Measurements from ENCODE around the gene CHGA. TPM values are rescaled to one million over a fixed set of nuclear protein-coding genes. Genes with fewer than 3 reads are reported as not detected.

Gene CHGA
- total RNA-seq, 1 donor = not detected

- H3K79me2 ChIP-seq (ENCODE audit: insufficient read depth, low read length) = no peaks in the 10 kb centered on the region
- H4K20me1 ChIP-seq (ENCODE audit: insufficient read depth, low read length) = no peaks in the 10 kb centered on the region
- DNase-seq (ENCODE audit: insufficient read length, low spot score, missing footprints) = no peak
- TF ChIP-seq CTCF (IDR thresholded peaks at IDR 0.05; ENCODE audit: extremely low read depth, low read depth, low read length) = no peak
- H2AFZ ChIP-seq (ENCODE audit: low read length) = no peak overlapping the region
- H3K4me1 ChIP-seq (ENCODE audit: insufficient read depth, low read length) = no peaks in the 10 kb centered on the region
- H3K27me3 ChIP-seq (ENCODE audit: insufficient read depth, low read length) = no peaks in the 10 kb centered on the region
- H3K36me3 ChIP-seq (ENCODE audit: insufficient read depth, low read length) = no peaks in the 10 kb centered on the region
- H3K9me3 ChIP-seq (ENCODE audit: low read depth, low read length) = no peaks in the 10 kb centered on the region
- no peak overlapping the region for H3K27ac ChIP-seq (ENCODE audit: low read depth, low read length)
- H3K4me2 ChIP-seq (ENCODE audit: insufficient read depth, low read length) = no peak overlapping the region
- H3K4me3 ChIP-seq (ENCODE audit: insufficient read depth, low read length) = no peak overlapping the region
Measured at GRCh38 chr14:92944976-92945375, 22.0 kb downstream of the CHGA start.

GRCh38 chr14:92945544-92945943 is 22.6 kb downstream of the CHGA start:
- Histone ChIP-seq H3K4me1 (ENCODE audit: insufficient read depth, low read length) (no peaks in the 10 kb centered on the region), H3K9me3 (ENCODE audit: low read depth, low read length) (no peaks in the 10 kb centered on the region), H3K36me3 (ENCODE audit: insufficient read depth, low read length) (no peaks in the 10 kb centered on the region), H3K27me3 (ENCODE audit: insufficient read depth, low read length) (no peaks in the 10 kb centered on the region), H3K27ac (ENCODE audit: low read depth, low read length) (no peak overlapping the region), H3K79me2 (ENCODE audit: insufficient read depth, low read length) (no peaks in the 10 kb centered on the region), H3K4me2 (ENCODE audit: insufficient read depth, low read length) (no peak overlapping the region), H3K4me3 (ENCODE audit: insufficient read depth, low read length) (no peak overlapping the region), H4K20me1 (ENCODE audit: insufficient read depth, low read length) (no peaks in the 10 kb centered on the region), H2AFZ (ENCODE audit: low read length) (no peak overlapping the region)
- TF ChIP-seq CTCF (IDR thresholded peaks at IDR 0.05; ENCODE audit: extremely low read depth, low read depth, low read length) = no peak
- DNase-seq (ENCODE audit: insufficient read length, low spot score, missing footprints) = no peak

GRCh38 chr14:92945959-92946846 is 23.3 kb downstream of the CHGA start:
- H3K4me3 ChIP-seq (ENCODE audit: insufficient read depth, low read length) = no peak overlapping the region
- no peaks in the 10 kb centered on the region for H3K79me2 ChIP-seq (ENCODE audit: insufficient read depth, low read length)
- no peak overlapping the region for H2AFZ ChIP-seq (ENCODE audit: low read length)
- H3K36me3 ChIP-seq (ENCODE audit: insufficient read depth, low read length) = no peaks in the 10 kb centered on the region
- no peak for TF ChIP-seq CTCF (IDR thresholded peaks at IDR 0.05; ENCODE audit: extremely low read depth, low read depth, low read length)
- H3K27ac ChIP-seq (ENCODE audit: low read depth, low read length) = no peak overlapping the region
- H3K4me1 ChIP-seq (ENCODE audit: insufficient read depth, low read length) = no peaks in the 10 kb centered on the region
- peak; percentile 98 for DNase-seq (ENCODE audit: insufficient read length, low spot score, missing footprints)
- H3K4me2 ChIP-seq (ENCODE audit: insufficient read depth, low read length) = no peak overlapping the region
- peaks cover under 1% of the 10 kb centered on the region for H4K20me1 ChIP-seq (ENCODE audit: insufficient read depth, low read length)
- no peaks in the 10 kb centered on the region for H3K9me3 ChIP-seq (ENCODE audit: low read depth, low read length)
- no peaks in the 10 kb centered on the region for H3K27me3 ChIP-seq (ENCODE audit: insufficient read depth, low read length)

- Histone ChIP-seq H4K20me1 (ENCODE audit: insufficient read depth, low read length) (peaks cover 3% of the 10 kb centered on the region), H3K27ac (ENCODE audit: low read depth, low read length) (no peak overlapping the region), H3K27me3 (ENCODE audit: insufficient read depth, low read length) (no peaks in the 10 kb centered on the region), H3K79me2 (ENCODE audit: insufficient read depth, low read length) (no peaks in the 10 kb centered on the region), H3K4me1 (ENCODE audit: insufficient read depth, low read length) (no peaks in the 10 kb centered on the region), H3K4me3 (ENCODE audit: insufficient read depth, low read length) (no peak overlapping the region), H3K36me3 (ENCODE audit: insufficient read depth, low read length) (no peaks in the 10 kb centered on the region), H3K4me2 (ENCODE audit: insufficient read depth, low read length) (no peak overlapping the region), H2AFZ (ENCODE audit: low read length) (no peak overlapping the region), H3K9me3 (ENCODE audit: low read depth, low read length) (no peaks in the 10 kb centered on the region)
- no peak for DNase-seq (ENCODE audit: insufficient read length, low spot score, missing footprints)
- TF ChIP-seq CTCF (IDR thresholded peaks at IDR 0.05; ENCODE audit: extremely low read depth, low read depth, low read length) = no peak
Measured at GRCh38 chr14:92946847-92947545, 24.0 kb downstream of the CHGA start.

Measured in osteoblast (primary cell).